ENCODE measurements around the gene PTPN20. TPM values are rescaled to one million over a fixed set of nuclear protein-coding genes. Genes with fewer than 3 reads are reported as not detected.
A peak's percentile ranks its signal among the peaks of the same experiment; 100 is the strongest.

The PTPN20 gene
- total RNA-seq, 1 experiment from 2014 or later: not detected

DNA sequence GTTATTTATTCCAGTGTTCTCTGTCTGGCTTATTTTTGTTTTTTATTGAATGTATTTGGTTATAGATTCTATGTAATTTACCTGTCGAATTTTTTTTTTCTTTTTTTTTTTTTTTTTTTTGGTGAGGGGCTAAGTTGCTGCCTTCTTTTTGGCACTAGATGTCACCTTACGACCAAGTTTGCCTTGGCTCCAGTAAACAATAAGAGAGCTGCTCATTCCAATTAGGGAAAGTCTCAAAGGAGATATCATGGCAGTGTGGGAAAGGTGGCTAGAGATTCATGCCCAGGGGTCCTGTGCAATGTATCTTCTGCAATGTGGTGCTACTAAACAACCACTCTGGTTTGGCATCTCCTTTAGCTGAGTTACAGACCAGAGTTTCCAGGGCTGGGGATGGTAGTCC lies 84.0 kb downstream of the PTPN20 start:
- H4K5ac ChIP-seq (ENCODE audit: insufficient read length, low read depth, low read length): no peak overlapping the region
- H3K18ac ChIP-seq (ENCODE audit: insufficient read length, low read depth, low read length): no peak overlapping the region
- peak; percentile 38 for DNase-seq
- H4K91ac ChIP-seq (ENCODE audit: insufficient read length, low read depth, low read length): no peak overlapping the region
- no peaks in the 10 kb centered on the region for H3K79me2 ChIP-seq (ENCODE audit: insufficient read depth, low read length)
- H3K4me2 ChIP-seq (ENCODE audit: insufficient read depth, insufficient read length, low read length): no peak overlapping the region
- H3T11ph ChIP-seq (ENCODE audit: low read length): no peak overlapping the region
- no peak overlapping the region for H3K9ac ChIP-seq (ENCODE audit: extremely low read depth, insufficient read length, low read length)
- H4K8ac ChIP-seq (replicated peaks; ENCODE audit: insufficient read length, low read depth, low read length): no peak overlapping the region
- no peaks in the 10 kb centered on the region; the same call in 1 of the 2 replicates for H3K4me1 ChIP-seq (ENCODE audit: insufficient read depth, low read length)
- H3K4ac ChIP-seq (ENCODE audit: low read depth, low read length): no peak overlapping the region
- WGBS (ENCODE audit: extremely low coverage, insufficient read length, low lambda C conversion rate): no CpG with 5 or more reads among the region's 2 CpGs
- no peaks in the 10 kb centered on the region for H3K27me3 ChIP-seq (ENCODE audit: insufficient read depth, low read length)
- H2BK5ac ChIP-seq (ENCODE audit: insufficient read length, low read length): no peak overlapping the region
- H3K14ac ChIP-seq (ENCODE audit: insufficient read depth, low read length): no peak overlapping the region
- no peaks in the 10 kb centered on the region for H3K79me1 ChIP-seq (ENCODE audit: insufficient read depth, low read depth, low read length, poor library complexity, severe bottlenecking)
- Mint-ChIP-seq H3K27ac (no peak overlapping the region), H3K9me3 (peaks cover 3 to 8% of the 10 kb centered on the region in 2 experiments; a peak in 3 of 5 replicates), H3K27me3 (ENCODE audit: low read depth) (no peaks in the 10 kb centered on the region), H3K36me3 (ENCODE audit: insufficient read depth in 1 of 3, low read depth in 3 of 3) (peaks cover 0 to 4% (median 2%) of the 10 kb centered on the region in 3 experiments; a peak in 1 of 7 replicates), H3K4me1 (peaks cover 6 to 12% of the 10 kb centered on the region in 2 experiments), H3K4me3 (no peak overlapping the region)
- no peaks in the 10 kb centered on the region for H3K9me3 ChIP-seq (ENCODE audit: control insufficient read depth, low read depth, low read length)
- no peak overlapping the region for H3K56ac ChIP-seq (ENCODE audit: insufficient read length, low read depth, low read length)
- H2BK15ac ChIP-seq (ENCODE audit: low read depth, low read length): no peak overlapping the region
- no peak overlapping the region for H2BK120ac ChIP-seq (ENCODE audit: low read depth, low read length, poor library complexity, severe bottlenecking)
- H2AFZ ChIP-seq (ENCODE audit: low read length): no peak overlapping the region
- H2BK12ac ChIP-seq (ENCODE audit: insufficient read length, low read depth, low read length): no peak overlapping the region
- H3K27ac ChIP-seq (ENCODE audit: insufficient read length, low read depth, low read length): no peak overlapping the region
- H2BK20ac ChIP-seq (ENCODE audit: low read depth, low read length, poor library complexity, severe bottlenecking): no peak overlapping the region
- no peaks in the 10 kb centered on the region for H4K20me1 ChIP-seq (ENCODE audit: control insufficient read depth, insufficient read depth, insufficient read length)
- H3K23ac ChIP-seq (ENCODE audit: insufficient read length, low read depth, low read length): no peak overlapping the region
- H3K23me2 ChIP-seq (ENCODE audit: insufficient read length, low read depth, low read length, poor library complexity, severe bottlenecking): no peaks in the 10 kb centered on the region
- TF ChIP-seq, protein P1, sequence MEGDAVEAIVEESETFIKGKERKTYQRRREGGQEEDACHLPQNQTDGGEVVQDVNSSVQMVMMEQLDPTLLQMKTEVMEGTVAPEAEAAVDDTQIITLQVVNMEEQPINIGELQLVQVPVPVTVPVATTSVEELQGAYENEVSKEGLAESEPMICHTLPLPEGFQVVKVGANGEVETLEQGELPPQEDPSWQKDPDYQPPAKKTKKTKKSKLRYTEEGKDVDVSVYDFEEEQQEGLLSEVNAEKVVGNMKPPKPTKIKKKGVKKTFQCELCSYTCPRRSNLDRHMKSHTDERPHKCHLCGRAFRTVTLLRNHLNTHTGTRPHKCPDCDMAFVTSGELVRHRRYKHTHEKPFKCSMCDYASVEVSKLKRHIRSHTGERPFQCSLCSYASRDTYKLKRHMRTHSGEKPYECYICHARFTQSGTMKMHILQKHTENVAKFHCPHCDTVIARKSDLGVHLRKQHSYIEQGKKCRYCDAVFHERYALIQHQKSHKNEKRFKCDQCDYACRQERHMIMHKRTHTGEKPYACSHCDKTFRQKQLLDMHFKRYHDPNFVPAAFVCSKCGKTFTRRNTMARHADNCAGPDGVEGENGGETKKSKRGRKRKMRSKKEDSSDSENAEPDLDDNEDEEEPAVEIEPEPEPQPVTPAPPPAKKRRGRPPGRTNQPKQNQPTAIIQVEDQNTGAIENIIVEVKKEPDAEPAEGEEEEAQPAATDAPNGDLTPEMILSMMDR (conservative IDR thresholded peaks at IDR 0.05): peak; percentile 60
- no peak overlapping the region for H2AK5ac ChIP-seq (ENCODE audit: insufficient read length, low read length)

All from H9 (cell line).